Sigmoid colon (tissue), 4 donors: Measurements from ENCODE around the gene DTX1.

Source experiments
- CTCF ChIP-seq, 4 experiments: fragments of 450-650 bp in 3 of 4; fragments of 200-600 bp in 1 of 4; IDR thresholded peaks; one replicate each; pipeline ENCODE4 v1.5.1; 2016 to 2019; ENCODE audit warnings: antibody characterized with exemption in 4 of 4, mild to moderate bottlenecking in 3 of 4, moderate library complexity in 2 of 4
- EP300 ChIP-seq, 4 donors: sonication (generic); formaldehyde crosslinking; IDR thresholded peaks; one replicate each; pipeline ENCODE4 v1.6.1; 2017; ENCODE audit warnings: antibody characterized with exemption in 4 of 4
- POLR2AphosphoS5 ChIP-seq, 4 donors: sonication (generic); formaldehyde crosslinking; IDR thresholded peaks; one replicate each; pipeline ENCODE4 v1.6.1; 2017; ENCODE audit warnings: antibody characterized with exemption in 4 of 4

GRCh38 chr12:113104953-113105510 lies 48.5 kb downstream of the DTX1 start:
- TF ChIP-seq CTCF (IDR thresholded peaks at IDR 0.05) (no peak), POLR2AphosphoS5 (IDR thresholded peaks at IDR 0.05) (no peak), EP300 (IDR thresholded peaks at IDR 0.05) (no peak)
